Measurements from ENCODE around the gene UBE3D.

The UBE3D gene

DNA sequence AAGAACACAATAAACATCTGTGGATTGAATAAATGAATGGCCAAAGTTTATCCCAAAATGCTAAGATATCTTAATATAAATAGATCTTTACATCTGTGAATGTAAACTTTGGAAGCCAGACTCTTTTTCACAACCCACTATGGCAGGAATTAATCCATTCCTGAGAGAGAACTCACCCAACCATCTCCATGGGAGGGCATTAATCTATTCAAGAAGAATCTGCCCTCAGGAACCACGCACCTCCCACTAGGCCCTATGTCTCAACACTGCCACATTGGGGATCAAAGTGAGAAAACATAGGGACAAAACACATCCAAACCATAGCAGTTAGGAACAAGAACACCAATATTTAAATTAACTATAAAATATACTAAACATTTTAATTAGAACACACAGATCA, 3.4 kb downstream of the UBE3D start:
- TF ChIP-seq, protein P1, sequence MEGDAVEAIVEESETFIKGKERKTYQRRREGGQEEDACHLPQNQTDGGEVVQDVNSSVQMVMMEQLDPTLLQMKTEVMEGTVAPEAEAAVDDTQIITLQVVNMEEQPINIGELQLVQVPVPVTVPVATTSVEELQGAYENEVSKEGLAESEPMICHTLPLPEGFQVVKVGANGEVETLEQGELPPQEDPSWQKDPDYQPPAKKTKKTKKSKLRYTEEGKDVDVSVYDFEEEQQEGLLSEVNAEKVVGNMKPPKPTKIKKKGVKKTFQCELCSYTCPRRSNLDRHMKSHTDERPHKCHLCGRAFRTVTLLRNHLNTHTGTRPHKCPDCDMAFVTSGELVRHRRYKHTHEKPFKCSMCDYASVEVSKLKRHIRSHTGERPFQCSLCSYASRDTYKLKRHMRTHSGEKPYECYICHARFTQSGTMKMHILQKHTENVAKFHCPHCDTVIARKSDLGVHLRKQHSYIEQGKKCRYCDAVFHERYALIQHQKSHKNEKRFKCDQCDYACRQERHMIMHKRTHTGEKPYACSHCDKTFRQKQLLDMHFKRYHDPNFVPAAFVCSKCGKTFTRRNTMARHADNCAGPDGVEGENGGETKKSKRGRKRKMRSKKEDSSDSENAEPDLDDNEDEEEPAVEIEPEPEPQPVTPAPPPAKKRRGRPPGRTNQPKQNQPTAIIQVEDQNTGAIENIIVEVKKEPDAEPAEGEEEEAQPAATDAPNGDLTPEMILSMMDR (IDR thresholded peaks at IDR 0.05; ENCODE audit: control insufficient read depth, insufficient read depth, low read depth, low read length, missing control alignments): no peak
- DNase-seq (ENCODE audit: low read depth): no peak
- no peak overlapping the region for H3K4me3 ChIP-seq (ENCODE audit: control insufficient read depth, low read depth, low read length)

DNA sequence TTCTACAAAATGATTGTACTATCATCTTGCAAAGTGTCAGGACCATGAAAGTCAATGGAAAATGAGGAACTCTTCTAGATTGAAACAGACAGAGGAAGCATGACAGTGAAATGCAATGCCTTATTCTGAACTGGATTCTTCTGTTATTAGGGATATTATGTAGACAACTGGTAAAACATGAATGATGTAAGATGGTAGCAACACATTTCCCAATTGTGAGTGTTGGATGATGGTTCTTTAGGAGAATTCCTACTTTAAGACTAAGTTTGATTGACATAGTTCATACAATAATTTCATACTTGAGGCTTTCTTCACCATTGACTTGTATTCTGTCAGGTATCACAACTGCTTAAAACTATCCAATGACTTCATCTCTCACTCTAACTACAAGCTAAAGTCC, 4.5 kb downstream of the UBE3D start:
- TF ChIP-seq, protein P1 (IDR thresholded peaks at IDR 0.05; ENCODE audit: control insufficient read depth, insufficient read depth, low read depth, low read length, missing control alignments): no peak
- no peak overlapping the region for H3K4me3 ChIP-seq (ENCODE audit: control insufficient read depth, low read depth, low read length)
- DNase-seq (ENCODE audit: low read depth): no peak

DNA sequence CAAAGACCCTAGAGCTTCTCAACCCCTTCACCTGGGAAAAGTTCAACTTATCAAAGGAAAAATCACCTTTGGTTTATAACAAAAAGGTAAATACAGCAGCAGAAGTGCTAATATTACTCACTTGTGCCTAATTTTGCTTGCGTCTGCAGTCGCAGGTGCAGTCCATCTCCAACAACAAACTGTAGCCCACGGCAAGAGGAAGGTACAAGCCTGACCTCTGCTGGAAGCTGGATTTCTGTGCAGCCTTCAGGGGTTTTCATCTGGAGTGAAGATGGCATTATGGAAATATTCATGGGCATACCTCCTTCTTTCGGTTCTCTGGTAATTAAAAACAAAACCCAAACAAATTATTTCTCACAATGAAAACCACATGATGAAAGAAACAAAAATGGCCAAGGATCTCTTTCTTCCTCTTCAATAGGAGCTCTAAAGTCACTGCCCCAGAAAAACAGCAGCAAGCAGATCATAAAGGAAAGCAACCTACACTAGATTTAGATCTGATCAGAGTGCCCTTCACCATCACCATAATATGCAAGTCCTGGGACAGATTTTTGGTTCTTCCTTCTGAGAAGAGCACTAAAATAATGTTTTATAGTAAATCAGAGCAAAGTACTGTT, 7.8 kb downstream of the UBE3D start:
- TF ChIP-seq, protein P1 (IDR thresholded peaks at IDR 0.05; ENCODE audit: control insufficient read depth, insufficient read depth, low read depth, low read length, missing control alignments): peak; percentile 89
- no peak overlapping the region for H3K4me3 ChIP-seq (ENCODE audit: control insufficient read depth, low read depth, low read length)
- DNase-seq (ENCODE audit: low read depth): no peak

DNA sequence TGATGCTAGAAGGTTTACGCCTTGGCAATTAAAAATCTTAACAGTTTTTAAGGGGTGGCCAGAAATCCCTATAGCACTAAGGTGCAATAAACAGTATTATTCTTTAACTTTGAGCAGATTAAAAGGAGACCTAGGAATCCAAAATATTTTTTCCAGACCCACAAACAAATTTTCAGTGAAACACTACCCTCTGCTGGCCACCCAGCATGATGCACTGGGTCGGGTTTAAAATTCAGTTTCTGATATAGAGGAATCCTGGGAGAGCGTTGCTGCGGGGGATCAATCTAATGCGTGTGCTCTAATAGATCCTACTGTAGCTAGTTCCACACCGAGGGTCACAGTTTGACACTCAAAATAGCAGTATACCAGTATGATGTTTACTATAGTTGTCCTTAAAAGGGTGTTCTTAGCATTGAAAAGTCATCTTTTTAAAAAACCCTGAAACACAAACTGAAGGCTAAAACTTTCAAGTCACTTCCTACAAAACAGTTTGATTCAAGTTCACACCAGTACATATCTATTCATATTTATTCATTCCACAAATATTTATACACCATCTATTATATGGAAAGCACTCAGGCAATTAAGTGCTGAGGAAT, 10.2 kb downstream of the UBE3D start:
- TF ChIP-seq, protein P1 (IDR thresholded peaks at IDR 0.05; ENCODE audit: control insufficient read depth, insufficient read depth, low read depth, low read length, missing control alignments): peak; percentile 73
- peak; percentile 14 for DNase-seq (ENCODE audit: low read depth)
- H3K4me3 ChIP-seq (ENCODE audit: control insufficient read depth, low read depth, low read length): no peak overlapping the region

DNA sequence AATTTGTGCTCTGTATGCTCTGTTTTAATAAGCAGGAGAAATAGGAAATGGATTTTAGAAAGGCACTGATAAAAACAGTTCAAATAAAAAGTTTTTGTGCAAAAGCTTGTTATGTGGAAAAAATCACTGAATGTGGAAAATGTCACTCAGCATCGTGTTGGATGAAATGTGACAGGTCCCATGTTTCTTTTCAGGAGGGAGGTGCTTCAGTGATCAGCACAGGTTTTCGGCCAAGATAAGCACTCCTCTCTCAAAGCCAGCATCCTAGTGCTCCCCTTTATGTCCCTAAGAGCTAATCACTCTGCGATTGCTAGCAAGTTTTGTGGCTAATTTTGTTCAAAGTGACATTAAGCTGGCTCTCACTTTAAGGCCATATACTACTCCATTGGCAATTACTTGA, 12.0 kb downstream of the UBE3D start:
- no peak for DNase-seq (ENCODE audit: low read depth)
- no peak overlapping the region for H3K4me3 ChIP-seq (ENCODE audit: control insufficient read depth, low read depth, low read length)
- TF ChIP-seq, protein P1 (IDR thresholded peaks at IDR 0.05; ENCODE audit: control insufficient read depth, insufficient read depth, low read depth, low read length, missing control alignments): no peak

DNA sequence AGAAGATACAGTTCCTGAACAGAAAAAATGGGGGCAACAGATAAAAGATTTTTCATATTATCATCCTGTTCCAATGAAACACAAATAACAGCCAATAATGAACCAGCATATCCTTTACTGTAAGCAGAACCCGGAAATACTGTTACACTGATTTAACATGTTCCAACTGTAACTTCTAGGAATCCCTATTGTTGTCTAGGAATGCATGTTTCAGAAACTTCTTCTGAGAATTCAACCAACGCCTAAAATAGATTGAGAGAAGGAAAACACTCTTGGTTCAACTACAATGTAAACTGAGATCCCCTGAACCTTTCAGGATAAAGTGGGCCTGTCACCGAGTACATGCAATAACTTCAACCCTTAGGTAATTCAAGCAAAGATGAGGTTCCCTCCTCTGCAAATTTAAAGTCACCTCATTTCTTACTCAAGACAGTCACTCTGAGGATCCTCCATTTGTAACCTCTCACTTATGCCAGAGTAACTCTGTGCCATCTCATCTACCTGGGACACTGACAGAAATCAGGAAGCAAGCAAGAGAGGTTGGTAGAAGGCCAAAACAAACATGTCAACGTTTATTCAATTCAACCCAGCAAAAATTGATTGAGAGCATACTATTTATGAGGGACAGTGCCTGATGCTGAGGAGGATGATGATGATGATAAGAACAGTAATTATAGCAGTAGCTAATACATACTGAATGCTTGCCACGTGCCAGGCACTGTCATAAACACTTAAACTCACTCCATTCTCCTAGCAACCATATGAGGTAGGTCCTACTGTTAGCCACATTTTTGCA, 14.1 kb downstream of the UBE3D start:
- no peak overlapping the region for H3K4me3 ChIP-seq (ENCODE audit: control insufficient read depth, low read depth, low read length)
- TF ChIP-seq, protein P1 (IDR thresholded peaks at IDR 0.05; ENCODE audit: control insufficient read depth, insufficient read depth, low read depth, low read length, missing control alignments): no peak
- DNase-seq (ENCODE audit: low read depth): no peak
